Activated naive CD8-positive, alpha-beta T cell treated with anti-CD3 and anti-CD28 coated beads, Interleukin-2, amount 50 U/mL, for 16 hours (primary cell): ENCODE data around the gene CXCL5.

Experiments
- DNase-seq: peaks from one replicate; pipeline ENCODE4 v3.0.0-alpha.2; 2020; ENCODE audit warnings: low read depth, low spot score

CXCL5 gene

GRCh38 chr4:73998040-73999011 lies at the start of gene CXCL5:
Gene CXCL5 (minus strand): TSS chr4:73998677. CDS start chr4:73998581, 96 bp downstream.
- no peak for DNase-seq

GRCh38 chr4:74047152-74047551 lies 48.7 kb upstream of the CXCL5 start:
- DNase-seq: no peak

DNA sequence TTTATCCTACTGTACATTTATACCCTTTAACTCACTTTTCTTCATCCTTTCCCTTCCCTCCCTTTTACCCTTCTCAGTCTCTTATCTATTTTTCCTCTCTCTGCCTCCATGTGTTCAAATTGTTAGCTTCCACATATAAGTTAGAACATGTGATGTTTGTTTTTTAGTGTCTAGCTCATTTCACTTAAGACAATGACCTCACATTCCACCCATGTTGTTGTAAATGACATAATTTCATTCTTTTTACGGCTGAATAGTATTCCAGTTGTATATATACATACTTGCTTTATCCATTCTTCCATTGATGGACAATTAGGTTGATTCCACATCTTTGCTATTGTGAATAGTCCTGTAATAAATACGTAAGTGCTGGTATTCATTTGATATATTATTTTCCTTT lies 47.3 kb upstream of the CXCL5 start:
- DNase-seq: no peak

DNA sequence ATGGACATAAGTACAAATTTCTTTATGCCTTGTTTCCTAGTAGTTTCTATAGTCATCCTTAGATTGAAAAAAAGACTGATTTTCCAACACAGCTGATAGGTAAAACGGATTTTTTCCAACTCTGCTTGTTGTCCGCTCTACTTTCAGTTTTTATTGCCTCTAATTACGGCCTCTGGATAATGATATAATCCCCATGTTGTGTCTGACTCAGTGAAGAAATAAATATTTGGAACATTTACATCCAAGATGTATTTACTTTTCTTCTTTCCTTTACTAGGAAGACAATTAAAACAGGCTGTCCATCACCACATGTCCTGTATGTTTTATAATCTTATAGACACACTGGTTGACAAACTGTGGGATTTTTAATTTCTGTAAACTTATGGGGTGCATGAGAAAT lies 46.8 kb upstream of the CXCL5 start:
- no peak for DNase-seq

GRCh38 chr4:74044677-74045076 lies 46.2 kb upstream of the CXCL5 start:
- no peak for DNase-seq

DNA sequence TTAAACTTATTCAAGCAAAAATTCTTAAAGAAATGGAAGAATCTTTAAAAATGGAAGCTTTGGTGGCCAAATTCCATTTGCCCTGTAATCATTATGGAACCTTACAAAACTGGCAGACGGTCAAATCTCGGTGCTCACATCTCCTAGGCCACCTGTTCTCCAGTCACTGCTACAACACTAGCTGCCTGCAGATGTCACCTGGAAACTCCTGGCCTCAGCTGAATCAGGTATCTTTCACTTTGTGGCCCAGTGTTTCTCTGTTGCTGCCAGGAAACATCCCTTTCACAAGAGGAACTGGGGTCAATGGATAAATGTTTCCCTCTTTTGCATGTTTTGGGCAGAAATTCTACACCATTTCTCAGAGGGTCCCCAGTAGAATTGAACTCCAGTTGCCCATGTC lies 44.2 kb upstream of the CXCL5 start:
- DNase-seq: no peak

GRCh38 chr4:74041418-74041817 lies 42.9 kb upstream of the CXCL5 start:
- DNase-seq: no peak

- no peak for DNase-seq
Measured at GRCh38 chr4:74039315-74039763, 40.9 kb upstream of the CXCL5 start.

DNA sequence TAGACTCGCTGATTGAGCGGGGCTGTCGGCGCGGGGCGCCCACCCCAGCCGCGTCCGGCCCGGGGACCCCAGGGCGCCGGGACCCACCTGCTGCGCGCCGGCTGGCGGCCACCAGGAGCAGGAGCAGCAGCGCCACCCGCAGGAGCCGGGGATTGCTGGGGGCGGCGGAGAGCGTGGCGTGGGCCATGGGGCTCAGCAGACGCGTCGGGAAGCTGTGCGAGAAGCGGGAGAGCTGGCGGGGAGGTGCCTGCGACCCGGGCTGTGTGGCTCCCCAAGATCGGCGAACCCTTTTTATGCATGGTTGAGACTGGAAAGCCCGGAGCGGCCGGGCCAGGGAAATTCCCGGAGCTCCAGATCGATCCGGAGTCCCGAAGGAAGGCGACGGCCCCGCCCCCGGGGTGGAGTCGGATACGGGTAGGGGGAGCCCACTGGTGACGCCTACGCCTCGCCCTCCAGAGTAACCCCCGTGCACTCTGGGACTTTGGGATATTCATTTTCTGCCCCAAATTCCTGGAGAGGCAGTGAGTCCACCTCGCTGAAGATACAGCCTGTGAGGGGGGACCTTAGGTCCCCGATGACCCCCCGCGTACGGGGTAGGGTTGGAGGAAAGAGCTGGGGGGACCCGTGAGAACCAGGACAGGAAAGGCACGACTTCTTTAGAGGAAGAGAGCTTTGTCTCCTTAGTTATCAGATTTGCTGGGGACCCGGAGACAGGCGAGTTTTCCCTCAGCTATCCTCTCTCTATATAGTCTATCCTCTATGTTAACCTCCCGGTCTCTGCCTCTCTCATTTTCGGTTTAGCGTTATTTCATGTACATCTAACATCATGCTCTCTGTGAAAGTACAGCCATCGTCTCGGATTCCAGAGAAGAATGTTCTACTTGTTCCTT lies 40.2 kb upstream of the CXCL5 start, which contains the start of gene CXCL3:
CXCL3 (minus strand) TSS at position 265 of the 890 bp plus-strand sequence; CDS start at position 187, 78 bp downstream.
- DNase-seq: no peak

- DNase-seq: no peak
Measured at GRCh38 chr4:74038086-74038424, 39.6 kb upstream of the CXCL5 start.

GRCh38 chr4:74037076-74037955 lies 38.8 kb upstream of the CXCL5 start:
- no peak for DNase-seq

DNA sequence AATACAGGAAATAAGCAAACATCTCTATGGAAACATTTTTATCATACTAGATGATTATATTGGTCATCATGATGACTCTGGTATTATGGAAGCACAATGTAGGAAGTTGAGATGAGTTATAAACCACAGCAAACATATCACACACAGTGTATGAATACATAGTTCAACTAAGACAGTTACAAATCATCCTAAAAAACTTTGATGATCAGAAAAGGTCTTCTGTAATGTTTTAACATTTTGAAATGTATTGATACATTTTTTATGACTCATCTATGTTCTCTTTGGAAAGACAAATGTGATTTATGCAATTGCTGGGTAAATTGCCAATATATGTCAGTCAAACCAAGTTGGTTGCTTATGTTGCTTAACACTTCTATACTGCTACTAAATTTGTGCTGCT lies 35.3 kb upstream of the CXCL5 start:
- no peak for DNase-seq

- no peak for DNase-seq
Measured at GRCh38 chr4:74032064-74032463, 33.6 kb upstream of the CXCL5 start.

DNA sequence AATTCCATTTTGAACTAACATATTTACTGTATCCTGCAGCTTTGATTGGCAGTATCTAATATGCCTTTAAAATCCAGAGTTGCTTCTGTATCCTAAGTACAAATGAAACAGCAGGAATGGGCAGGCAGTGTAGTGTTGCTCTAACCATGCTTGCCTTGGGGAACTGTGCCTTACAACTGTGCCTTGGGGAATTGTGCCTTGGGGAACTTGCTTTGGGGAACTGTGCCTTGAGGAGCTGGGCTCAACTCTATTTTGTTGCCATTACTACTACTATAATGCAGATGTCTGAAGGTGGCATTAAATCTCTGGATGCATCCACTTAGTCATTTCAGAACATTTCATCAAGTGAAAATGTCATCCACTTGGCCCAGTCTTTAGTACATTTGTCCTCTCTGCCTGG lies 33.1 kb upstream of the CXCL5 start:
- no peak for DNase-seq

DNA sequence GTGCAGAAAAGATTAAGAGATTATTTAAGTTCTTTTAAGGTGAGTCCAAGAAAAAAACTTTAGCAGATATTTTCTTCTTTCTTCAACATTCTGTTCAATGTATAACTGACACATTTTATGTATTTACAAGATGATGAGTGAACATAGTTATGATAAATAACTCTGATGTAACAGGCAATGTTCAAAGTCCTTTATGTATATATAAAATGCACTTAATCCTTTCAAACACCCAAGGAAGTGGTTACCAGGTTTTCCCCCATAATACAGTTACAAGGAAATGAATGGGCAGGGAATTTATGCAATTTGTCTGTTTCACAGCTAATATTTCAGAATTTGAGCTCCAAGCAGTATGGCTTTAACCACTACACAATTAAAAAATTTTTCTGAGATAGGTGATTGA lies 31.8 kb upstream of the CXCL5 start:
- no peak for DNase-seq

DNA sequence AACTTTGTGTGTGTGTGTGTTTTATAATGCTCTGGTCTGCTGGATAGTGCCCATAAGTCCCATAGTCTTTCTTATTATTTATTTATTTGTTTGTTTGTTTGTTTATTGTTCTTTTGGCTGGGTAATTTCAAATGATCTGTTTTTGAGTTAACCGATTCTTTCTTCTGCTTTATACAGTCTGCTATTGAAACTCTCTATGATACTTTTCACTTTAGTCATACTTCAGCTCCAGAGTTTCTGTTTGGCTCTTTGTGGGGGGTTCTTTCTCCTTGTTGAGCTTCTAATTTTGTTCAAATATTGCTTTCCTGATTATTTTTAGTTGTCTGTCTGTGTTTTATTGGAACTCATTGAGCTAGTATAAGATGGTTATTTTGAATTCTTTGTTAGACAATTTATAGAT lies 30.0 kb upstream of the CXCL5 start:
- no peak for DNase-seq

- DNase-seq: no peak
Measured at GRCh38 chr4:74023709-74024108, 25.2 kb upstream of the CXCL5 start.

DNA sequence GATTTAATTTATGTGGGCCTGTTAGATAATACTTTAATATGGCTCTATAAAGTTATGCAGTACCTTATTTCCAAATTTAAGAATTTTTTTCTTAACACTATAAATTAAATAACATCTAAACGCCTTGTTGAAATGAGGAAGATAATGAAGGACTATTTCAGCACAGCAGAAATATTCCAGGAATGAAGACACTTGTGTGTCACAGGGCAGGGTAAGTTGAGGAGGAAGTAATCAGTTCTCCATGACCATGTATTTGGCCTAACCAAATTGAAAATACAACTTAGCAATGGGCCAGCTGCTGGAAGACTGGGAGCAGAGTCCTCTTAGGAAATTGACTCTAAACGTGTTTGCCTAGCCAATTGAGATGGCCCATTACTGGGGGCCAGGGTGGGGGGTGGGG lies 23.1 kb upstream of the CXCL5 start:
- DNase-seq: no peak

DNA sequence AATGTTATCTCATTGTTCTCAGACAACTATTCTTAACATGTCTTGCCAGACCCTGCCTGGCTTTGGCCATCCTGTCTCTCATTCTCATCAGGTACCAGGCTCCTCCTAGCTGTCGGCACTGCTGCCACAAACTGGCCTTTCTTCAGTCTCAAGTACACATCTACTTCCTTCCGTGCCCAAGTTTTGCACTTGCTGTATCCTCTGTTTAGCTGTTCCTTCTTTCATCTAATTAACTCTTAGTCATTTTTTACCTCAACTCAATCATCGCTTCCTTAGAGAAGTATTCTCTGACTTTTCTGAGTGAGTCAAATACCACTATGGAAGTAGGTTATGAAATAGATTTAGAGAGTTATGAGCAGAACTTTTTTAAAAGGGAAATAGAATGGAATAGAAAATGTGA lies 20.3 kb upstream of the CXCL5 start:
- DNase-seq: no peak

DNA sequence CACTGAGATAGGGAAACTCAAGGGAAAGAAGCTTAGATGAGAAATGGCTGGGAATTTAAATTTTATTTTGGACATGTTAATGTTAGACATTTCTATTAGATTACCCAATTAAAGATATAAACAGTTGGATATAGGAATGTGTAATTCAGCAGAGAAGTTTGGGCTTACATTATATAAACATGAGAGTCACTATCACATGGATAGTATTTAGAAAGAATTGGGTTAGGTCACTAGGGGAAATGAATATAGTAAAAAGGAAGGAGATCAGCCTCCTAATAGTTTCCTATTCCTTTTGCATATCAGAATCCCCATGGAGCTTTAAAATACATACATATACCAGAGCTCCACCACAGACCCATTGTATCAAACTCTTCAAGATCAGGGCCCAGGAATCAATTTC lies 19.6 kb upstream of the CXCL5 start:
- no peak for DNase-seq

DNA sequence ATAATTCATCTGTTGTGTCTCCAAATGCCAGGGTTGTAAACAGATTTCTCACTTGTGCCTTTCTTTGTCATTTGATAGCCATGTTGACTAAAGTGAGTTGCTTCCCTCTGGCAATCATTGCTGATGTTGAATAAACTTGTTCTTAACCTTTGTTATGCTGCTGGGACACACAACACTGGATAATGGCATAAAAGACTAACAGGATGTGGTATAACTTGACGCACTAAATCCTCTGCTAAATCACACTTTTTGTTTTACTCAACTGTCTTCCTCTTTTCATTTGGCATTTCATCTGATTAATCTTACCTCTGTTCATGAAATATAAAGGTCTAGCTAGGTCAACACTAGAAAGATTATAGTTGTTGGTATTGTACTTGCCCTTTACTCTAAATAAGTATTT lies 17.6 kb upstream of the CXCL5 start:
- no peak for DNase-seq
